Tibial artery (tissue), 4 donors: ENCODE results near the gene PRPS1.
"Not testable (repeated sequence)": the region's sequence is repeated elsewhere in the genome, so short reads cannot be mapped to it uniquely, and the experiment has no call there.

ENCODE experiments used
- DNase-seq, 2 donors: peaks; one replicate each; pipeline ENCODE4 v3.0.0-alpha.2; 2019
- H3K27ac ChIP-seq, 2 donors: fragments of 200-600 bp; sonication (generic) in 1 of 2; 1 replicate in 1 of 2; 2 replicates in 1 of 2; pipeline ENCODE4 v1.5.1; 2018 to 2019; ENCODE audit warnings: mild to moderate bottlenecking in 1 of 2
- H3K27me3 ChIP-seq, 2 donors: fragments of 200-600 bp; sonication (generic) in 1 of 2; one replicate each; pipeline versions ENCODE4 v1.5.1 to v1.6.0; 2016 to 2019
- H3K36me3 ChIP-seq, 3 donors: fragments of 200-600 bp; sonication (generic) in 2 of 3; one replicate each; pipeline ENCODE4 v1.5.1; 2016 to 2019; ENCODE audit warnings: mild to moderate bottlenecking in 2 of 3
- H3K4me1 ChIP-seq, 4 donors: fragments of 200-600 bp; sonication (generic) in 2 of 4; 1 replicate in 3 of 4; 2 replicates in 1 of 4; pipeline ENCODE4 v1.5.1; 2016 to 2019
- H3K4me3 ChIP-seq, 2 donors: fragments of 200-600 bp; sonication (generic) in 1 of 2; 1 replicate in 1 of 2; 2 replicates in 1 of 2; pipeline ENCODE4 v1.5.1; 2018 to 2019; ENCODE audit warnings: mild to moderate bottlenecking in 2 of 2
- H3K9me3 ChIP-seq, 3 donors: fragments of 200-600 bp; sonication (generic) in 1 of 3; one replicate each; pipeline ENCODE4 v1.5.1; 2016 to 2019
- intact Hi-C: fragments of 100-400 bp; cut with DNase I; formaldehyde crosslinking; loops from one replicate; pipeline ENCODE4 v1.15.0; 2023; ENCODE audit warnings: low total_unique reads
- TF ChIP-seq, protein P1 (sequence below), 2 experiments: fragments of 200-600 bp in 1 of 2; fragments of 450-650 bp in 1 of 2; IDR thresholded peaks; one replicate each; pipeline ENCODE4 v1.5.1; 2017 to 2019; ENCODE audit warnings: antibody characterized with exemption in 2 of 2, mild to moderate bottlenecking in 1 of 2, moderate library complexity in 1 of 2

The PRPS1 gene

DNA sequence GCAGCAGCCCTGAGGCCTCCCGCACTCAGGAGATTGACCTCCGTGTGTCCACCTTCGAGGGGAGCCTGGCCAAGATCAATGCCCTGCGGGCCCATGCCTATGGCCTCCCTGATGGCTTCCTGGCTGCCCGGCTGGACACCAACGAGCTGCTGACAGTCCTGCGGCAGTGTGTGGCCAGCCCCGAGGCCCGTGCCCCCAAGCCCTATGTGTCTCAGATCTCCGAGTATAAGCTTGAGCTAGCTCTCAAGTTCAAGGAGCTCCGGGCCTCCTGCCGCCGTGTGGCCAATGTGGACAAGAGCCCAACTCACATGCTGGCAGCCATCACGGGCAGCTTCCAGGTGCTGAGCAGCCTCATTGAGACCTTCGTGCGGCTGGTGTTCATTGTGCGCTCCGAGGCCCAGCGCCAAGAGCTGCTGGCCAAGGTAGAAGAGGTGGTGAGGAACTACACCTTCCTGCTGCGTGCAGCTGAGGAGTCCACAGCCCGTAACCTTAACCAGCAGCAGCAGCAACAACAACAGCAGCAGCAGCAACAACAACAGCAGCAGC lies 25.5 kb upstream of the PRPS1 start:
- no peak for DNase-seq
- Histone ChIP-seq H3K4me3 (no peak overlapping the region), H3K27me3 (no peaks in the 10 kb centered on the region), H3K9me3 (no peaks in the 10 kb centered on the region), H3K27ac (no peak overlapping the region), H3K36me3 (no peaks in the 10 kb centered on the region), H3K4me1 (no peaks in the 10 kb centered on the region)
- TF ChIP-seq, protein P1, sequence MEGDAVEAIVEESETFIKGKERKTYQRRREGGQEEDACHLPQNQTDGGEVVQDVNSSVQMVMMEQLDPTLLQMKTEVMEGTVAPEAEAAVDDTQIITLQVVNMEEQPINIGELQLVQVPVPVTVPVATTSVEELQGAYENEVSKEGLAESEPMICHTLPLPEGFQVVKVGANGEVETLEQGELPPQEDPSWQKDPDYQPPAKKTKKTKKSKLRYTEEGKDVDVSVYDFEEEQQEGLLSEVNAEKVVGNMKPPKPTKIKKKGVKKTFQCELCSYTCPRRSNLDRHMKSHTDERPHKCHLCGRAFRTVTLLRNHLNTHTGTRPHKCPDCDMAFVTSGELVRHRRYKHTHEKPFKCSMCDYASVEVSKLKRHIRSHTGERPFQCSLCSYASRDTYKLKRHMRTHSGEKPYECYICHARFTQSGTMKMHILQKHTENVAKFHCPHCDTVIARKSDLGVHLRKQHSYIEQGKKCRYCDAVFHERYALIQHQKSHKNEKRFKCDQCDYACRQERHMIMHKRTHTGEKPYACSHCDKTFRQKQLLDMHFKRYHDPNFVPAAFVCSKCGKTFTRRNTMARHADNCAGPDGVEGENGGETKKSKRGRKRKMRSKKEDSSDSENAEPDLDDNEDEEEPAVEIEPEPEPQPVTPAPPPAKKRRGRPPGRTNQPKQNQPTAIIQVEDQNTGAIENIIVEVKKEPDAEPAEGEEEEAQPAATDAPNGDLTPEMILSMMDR (IDR thresholded peaks at IDR 0.05), result no peak
- intact Hi-C loops, result no loop called here

DNA sequence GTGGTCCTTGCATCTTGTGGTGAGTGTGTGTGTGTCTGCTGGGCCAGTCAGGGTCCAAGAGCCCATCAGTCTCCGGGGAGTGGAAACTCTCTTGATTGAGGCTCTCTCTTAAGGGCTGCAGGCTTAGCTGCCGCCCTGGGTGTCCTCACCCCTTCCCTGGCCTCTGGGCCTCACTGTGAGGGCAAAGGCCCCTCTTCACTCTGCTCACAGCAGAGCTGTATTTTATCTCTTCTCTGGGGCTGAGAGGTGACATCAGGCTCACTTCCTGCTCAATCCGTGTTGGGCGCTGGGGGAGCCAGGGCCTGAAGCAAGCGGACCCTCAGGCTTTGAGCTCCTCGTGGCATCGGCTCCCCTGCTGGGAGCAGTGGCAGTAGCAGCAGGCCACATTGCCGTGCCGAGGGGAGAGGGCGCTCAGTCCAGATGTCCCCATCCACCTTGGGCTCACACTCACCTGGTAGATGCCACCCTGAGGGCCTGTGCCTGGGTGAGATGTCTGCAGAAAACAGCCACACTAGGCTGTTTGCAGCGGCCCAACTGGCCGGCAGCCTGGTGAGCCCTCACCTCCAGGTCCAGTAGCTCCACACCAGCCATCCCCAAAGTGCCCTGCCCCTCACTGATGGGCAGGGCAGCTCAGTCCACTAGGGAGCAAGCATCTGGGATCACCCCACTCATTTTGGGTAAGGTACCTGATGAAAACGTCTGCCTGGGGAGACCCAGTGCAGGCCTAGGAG lies 24.7 kb upstream of the PRPS1 start:
- H3K9me3 ChIP-seq, result no peaks in the 10 kb centered on the region
- intact Hi-C loops, result no loop called here
- TF ChIP-seq, protein P1 (IDR thresholded peaks at IDR 0.05), result no peak
- H3K4me3 ChIP-seq, result no peak overlapping the region
- H3K36me3 ChIP-seq, result no peaks in the 10 kb centered on the region
- no peaks in the 10 kb centered on the region for H3K27me3 ChIP-seq
- H3K27ac ChIP-seq, result no peak overlapping the region
- no peak for DNase-seq
- no peaks in the 10 kb centered on the region for H3K4me1 ChIP-seq

DNA sequence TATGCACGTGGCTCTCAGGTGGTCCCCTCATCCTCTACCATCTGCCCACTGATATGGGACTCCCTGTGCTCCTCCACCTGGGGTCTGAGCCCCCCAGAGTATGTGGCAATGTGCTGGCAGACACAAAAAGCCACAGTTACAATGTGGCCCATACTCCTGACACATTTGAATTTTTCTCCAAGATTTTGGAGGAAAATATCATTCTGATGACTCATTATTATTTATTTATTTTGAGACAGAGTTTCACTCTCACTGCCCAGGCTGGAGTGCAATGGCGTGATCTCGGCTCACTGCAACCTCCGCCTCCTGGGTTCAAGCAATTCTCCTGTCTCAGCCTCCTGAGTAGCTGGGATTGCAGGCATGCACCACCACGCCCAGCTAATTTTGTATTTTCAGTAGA lies 19.2 kb upstream of the PRPS1 start:
- H3K4me1 ChIP-seq, intact Hi-C loops, H3K4me3 ChIP-seq, H3K36me3 ChIP-seq, H3K9me3 ChIP-seq, DNase-seq, H3K27me3 ChIP-seq, H3K27ac ChIP-seq: not testable (repeated sequence)

DNA sequence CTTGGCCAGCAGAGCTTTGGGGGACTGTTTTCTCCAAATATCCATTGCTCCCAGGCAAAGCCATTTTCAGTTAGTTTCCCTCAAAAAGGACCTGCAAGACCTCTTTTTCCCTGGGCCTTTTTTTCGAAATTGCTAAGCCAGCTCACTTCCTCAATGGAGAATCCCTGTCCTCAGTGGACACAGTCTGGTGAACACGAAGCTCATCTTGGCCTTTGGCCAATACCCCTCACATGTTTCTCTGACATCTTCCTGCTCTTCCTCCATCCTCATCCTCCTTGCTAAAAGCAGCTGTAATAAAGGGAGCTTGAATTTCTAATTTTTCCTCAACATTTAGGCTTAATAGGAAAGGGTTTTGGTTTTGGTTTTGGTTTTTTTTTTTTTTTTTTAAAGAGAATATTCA lies 17.6 kb upstream of the PRPS1 start:
- Histone ChIP-seq H3K9me3 (no peaks in the 10 kb centered on the region), H3K27me3 (no peaks in the 10 kb centered on the region), H3K27ac (no peak overlapping the region), H3K4me3 (no peak overlapping the region), H3K36me3 (no peaks in the 10 kb centered on the region), H3K4me1 (no peaks in the 10 kb centered on the region)
- intact Hi-C loops, result loop anchor here (5.0 kb wide), 2 partner anchors 462 to 1393 kb away; no protein-coding TSS in a partner anchor
- TF ChIP-seq, protein P1 (IDR thresholded peaks at IDR 0.05), result no peak
- DNase-seq, result no peak

DNA sequence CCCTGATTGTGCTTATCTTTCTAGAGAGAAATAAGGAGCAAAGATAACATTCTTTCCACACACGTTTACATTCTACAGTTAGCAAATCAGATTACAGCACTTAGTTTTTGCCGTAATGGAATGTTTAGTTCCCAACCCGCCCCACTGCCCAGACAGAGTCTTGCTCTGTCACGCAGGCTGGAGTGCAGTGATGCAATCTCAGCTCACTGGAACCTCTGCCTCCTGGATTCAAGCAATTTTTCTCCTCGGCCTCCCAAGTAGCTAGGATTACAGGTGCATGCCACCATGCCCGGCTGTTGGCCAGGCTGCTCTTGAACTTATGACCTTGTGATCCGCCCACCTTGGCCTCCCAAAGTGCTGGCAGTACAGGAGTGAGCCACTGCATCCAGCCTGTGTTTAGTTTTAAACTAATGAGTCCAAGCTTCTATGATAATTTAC lies 8.4 kb upstream of the PRPS1 start:
- no peaks in the 10 kb centered on the region for H3K27me3 ChIP-seq
- TF ChIP-seq, protein P1 (IDR thresholded peaks at IDR 0.05), result no peak
- H3K4me1 ChIP-seq, result no peaks in the 10 kb centered on the region
- H3K36me3 ChIP-seq, result no peaks in the 10 kb centered on the region
- H3K4me3 ChIP-seq, result no peak overlapping the region
- no peak overlapping the region for H3K27ac ChIP-seq
- DNase-seq, result no peak
- intact Hi-C loops, result no loop called here
- H3K9me3 ChIP-seq, result peaks cover 0 to 7% (median 0%) of the 10 kb centered on the region in 3 donors

DNA sequence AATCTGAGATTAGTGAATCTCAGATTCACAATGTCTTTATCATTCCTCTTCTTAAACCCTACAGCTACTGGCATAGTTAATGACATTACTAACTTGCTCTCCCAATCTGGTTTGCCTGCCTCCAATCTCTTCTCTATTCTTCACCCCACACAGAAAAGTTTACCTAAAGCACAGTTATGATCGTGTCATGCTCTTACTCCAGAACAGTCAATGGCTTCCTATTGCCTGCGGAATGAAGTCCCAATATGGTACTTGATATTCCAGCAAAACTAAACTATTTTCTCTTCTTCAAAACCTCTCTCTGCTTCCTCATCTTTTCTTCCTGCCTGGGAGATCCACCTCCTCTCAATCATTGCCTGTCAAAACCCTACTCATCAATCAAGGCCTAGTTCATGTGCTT lies 3.4 kb upstream of the PRPS1 start:
- Histone ChIP-seq H3K4me3 (no peak overlapping the region), H3K9me3 (peaks cover 0 to 7% (median 0%) of the 10 kb centered on the region in 3 donors), H3K27me3 (no peaks in the 10 kb centered on the region), H3K4me1 (peaks cover 0 to 2% (median 0%) of the 10 kb centered on the region in 4 donors), H3K27ac (no peak overlapping the region), H3K36me3 (no peaks in the 10 kb centered on the region)
- TF ChIP-seq, protein P1 (IDR thresholded peaks at IDR 0.05), result no peak
- intact Hi-C loops, result no loop called here
- DNase-seq, result no peak
